DMS153 treated with DMSO at 0.1 percent for 48 hours (cell line): ENCODE measurements around the gene TRAP1.

ENCODE experiments used
- DNase-seq: peaks from one replicate; lab custom pipeline; 2025; ENCODE audit not compliant: unreplicated experiment; lab: John Stamatoyannopoulos, UW

The TRAP1 gene

DNA sequence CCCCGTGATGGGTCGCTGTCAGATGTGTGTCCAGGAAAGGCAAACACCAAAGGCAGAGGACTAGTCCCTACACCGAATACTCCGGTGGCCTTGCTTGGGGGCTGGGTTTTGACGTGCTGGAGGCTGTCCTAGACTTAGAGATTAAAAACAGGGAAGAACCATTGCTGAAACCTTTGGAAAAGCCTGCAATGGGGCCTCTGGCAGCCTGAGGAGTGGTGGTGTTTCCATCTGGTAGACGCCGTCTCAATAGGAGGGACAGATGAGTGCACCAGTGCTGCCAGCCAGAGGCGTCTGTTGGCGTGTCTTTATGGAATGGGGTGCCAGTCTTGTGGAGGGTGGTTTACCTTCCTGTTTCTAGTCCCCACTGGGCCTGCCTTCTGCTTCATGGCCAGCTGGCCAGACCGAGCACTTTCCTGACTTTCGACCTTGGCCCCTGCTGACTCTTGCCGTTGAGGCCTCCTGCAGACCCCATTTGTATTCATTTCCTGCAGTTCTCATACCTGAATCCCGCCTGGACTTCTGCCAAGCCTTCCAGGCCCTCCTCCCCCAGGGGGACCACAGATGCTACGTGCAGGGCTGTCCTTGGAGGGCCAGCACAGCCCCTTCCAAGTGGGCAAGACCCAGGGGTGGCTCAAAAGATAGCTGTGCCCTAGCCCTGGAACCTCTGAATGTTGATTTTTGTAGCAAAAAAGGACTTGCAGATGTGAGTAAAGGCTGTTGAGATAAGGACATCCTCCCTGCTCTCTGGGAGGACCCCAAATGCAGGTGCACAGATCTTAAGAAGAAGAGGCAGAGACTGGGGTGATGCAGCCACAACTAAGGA, 64.7 kb downstream of the TRAP1 start:
- no peak for DNase-seq

DNA sequence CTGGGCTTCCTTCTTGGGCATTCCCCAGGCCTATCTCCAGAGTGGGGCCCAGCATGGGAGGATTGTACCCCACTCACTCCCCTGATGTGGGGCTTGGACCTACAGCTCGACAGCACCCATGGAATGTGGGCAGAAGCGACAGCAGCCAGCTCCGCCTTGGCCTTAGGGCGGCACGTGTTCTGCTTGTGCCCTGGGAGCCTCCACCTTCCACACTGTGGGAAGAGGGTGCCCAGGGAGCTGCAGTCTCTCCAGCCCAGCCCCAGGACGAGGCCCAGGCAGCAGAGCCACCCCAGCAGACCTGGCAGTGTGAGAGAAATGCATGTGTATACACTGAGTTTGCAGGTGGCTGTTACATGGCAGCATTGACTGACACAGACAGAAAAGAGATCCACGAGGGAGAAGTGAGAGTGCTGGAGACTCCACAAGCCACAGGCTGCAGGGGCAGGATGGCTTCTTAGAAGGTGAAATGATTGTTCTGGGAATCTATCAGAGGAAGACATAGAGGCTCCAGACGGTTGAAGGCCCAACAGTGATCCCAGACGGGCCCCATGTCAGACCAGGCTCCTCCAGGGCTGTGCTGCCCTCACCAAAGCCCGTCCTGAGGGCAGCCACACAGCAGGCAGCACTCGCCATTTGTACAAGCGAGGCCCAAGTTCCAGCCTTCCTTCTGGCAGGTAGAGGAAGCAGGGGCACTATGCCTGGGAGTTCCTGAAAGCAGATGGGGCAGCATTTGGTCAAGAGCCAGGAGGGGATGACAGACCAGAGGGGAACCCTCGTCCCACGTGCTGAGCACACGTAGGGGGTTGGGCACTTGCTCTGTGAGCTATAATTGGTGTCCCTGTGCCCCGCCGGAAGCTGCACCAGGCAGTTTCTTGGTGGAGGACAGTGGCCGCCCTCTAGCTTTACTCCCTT, 65.6 kb downstream of the TRAP1 start:
- no peak for DNase-seq

DNA sequence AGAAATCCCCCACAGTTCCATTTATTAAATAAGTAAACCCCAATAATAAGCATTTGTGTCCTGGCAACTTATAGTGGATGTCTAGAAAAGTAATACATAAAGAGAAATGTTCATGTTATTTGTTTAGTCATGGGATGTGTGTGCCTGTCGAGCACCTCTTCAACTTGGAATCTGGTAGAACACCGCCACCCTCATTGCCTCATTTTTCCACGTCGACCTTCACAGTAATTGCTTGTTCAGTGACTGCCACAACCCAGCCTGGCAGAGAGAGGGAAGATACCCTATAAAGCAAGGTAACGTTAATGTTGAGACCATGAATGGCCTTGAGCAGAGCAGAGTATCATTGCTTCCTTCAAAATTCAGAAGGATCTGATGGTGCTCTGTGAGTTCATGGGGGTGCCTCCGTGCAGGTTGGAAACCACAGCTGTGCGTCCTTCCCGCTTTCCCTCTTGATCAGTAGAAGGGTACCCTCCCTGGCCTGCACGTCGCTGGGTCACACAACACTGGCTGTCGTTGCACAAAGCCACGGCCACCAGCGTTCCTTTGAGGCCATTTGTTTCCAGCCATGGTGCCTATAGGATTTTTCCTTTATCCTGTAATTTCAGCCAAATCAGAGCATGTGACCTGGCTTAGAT, 66.6 kb downstream of the TRAP1 start:
- no peak for DNase-seq

DNA sequence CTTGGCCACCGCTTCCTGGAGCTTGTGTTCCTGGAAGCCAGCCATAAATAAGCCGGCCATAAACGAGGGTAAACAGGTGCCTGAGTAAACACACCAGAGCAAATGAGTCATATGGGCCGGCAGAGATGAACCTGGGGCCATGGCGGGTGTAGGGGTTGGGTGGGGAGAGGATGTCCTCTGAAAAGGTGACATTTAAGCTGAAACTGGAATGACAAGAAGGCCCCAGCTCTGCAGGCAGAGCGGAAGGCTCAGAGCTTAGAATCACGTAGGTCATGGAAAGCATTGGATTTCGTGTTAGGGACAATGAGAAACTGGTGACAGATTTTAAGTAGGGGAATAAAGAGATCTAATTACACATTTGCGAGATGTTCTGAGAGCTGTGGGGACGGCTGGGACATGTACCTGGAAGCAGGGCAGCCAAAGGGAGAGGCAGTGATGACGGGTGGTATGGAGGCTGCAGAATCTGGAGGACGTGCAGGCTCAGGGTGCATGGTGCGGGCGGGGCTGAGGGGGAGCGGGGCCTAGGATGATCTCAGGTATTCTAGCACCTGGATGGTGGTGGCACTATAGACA, 70.9 kb downstream of the TRAP1 start:
- peak; percentile 78 for DNase-seq

DNA sequence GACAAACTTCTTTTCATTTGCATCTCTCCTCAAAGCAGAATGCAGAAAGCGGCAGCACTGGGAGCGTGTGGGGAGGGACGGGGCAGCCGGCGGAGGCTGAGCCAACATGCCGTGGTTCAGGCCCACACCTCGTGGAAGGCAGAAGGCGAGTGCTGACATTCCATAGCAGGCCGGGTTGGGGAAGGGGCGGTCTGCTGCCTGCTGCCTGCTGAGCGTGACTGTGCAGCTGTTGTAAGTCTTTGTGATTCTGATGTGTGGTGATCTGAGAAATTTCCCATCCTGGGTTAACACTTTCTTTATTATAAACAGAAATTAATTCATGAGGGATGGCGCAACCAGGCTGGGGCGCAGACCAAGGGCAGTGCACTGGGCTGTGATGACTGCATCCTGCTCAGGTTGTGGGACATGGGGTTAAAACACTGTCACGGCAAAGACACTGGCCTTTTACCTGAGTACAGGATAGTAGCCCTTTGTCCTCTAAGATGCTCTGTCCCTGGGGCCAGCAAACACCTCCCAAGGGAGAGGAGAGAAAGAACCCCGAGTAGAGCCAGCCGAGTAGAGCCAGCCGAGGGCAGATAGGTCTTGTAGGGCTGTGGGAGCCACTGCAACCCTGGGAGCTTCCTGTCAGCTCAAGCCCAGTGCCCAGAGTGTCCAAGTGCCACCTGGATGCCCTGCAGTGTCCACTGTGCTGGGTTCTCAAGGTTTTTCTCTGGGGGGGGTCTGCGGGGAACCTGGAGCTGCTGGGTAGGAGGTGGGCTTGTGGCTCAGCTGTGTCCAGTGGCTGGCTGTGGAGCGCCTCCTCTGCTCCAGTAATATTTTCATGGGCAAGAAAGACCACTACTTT, 71.6 kb downstream of the TRAP1 start:
- peak; percentile 39 for DNase-seq

DNA sequence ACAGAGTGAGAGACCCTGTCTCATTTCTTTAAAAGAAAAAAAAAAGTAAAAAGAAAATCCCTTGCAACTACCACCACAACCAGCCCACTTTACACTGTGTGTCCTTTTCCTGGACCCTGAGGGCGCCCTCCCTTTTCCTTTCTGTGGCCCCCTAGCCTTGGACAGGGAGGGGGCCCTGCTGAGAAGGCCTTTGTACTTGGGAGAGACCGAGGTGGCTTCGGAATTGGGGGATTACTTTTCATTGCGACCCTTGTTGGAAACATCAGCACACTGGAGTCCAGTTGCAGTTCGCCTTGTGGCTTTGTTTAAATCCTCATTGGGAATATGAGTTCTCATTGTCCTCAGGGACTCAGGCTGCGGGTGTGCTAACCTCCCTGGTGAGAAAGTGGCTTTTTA, 72.2 kb downstream of the TRAP1 start:
- DNase-seq = no peak

DNA sequence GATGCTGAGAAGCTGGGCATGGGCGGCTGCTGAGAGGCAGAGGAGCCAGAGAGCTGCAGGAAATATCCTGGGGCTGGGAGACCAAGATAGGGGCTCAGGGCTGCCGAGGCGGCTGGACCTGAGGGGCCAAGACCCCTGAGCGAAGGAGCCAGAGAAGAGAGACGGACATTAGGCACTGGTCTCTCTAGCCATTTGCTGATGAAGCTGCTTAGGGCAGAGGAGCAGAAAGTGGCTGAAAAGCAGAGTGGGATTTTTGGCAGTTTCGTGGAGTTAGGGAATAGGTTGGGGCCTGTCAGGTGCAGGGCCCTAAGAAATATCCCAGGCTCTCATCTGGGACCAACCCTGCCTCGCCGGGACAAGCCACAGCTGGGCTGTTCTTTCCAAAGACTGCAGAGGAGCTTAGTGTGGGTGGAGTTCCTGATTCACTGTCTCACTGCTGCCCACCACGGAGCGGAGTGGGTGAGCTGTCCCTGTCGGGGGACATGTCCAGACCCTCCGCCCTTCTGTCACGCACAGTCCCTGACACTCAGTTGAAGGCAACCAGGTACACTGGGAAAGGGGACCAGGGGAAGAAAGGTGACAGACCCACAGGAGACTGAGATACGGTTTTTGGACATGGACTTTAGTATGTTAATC, 74.1 kb downstream of the TRAP1 start:
- DNase-seq = no peak

DNA sequence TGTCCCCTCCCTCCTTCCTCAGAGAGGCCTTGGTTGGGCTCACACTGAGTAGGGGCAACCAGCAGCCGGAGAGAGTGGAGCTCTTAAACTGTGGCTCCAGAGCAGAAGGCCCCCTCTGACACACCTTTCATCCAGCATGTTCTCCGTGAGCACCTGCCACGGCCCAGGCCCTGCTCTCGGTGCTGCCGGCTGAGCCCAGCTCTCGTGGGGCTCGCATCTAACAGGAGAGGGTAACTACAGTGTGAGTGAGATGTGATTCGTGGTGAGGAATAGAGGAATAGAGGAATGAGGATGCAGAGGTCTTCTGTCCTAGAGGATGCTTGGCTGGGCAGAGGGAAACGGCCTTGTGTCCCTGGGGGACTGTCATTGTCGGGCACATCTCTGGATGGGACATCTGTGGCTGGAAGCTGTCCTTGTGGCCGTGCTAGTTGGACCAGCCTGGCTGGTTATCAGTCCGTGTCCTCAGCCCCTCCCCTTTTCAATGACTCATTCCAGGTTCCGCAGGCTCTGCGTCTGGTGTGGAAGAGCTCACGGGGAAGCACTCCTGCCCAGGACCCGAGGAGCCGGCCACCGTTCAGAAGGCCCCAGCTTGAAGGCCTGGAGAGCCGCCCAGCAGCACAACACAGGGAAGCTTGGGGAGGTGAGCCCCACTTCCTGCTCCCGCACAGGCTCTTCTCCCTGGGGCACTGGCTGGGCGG, 74.8 kb downstream of the TRAP1 start:
- peak; percentile 2 for DNase-seq

DNA sequence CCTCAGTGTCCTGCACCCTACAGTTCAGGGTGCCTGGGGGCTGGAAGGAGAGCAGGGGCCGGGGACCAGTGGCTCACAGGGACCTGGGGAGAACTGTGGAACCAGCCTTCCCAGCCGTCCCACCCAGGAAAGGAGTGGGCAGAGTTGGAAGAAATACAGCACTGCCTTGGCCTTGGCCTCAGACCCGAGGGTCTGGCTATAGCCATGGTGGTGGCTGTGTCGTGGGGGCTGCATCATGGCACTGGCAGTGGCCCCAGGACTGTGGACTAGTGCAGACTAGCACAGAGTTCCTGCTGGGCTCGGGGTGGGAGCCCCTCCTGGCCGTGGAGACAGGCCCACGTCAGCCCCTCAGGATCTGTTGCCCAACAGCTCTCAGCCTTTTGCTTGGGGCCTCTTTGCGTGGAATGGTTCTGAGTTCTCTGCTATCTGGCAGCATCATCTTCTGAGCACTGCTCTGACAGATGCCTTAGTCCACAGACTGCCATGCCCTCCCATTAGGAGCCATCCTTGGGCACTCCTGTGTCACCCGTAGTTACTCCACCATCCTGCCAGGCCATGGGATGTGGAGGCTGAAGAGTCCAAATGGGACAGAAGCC, 75.4 kb downstream of the TRAP1 start:
- no peak for DNase-seq

DNA sequence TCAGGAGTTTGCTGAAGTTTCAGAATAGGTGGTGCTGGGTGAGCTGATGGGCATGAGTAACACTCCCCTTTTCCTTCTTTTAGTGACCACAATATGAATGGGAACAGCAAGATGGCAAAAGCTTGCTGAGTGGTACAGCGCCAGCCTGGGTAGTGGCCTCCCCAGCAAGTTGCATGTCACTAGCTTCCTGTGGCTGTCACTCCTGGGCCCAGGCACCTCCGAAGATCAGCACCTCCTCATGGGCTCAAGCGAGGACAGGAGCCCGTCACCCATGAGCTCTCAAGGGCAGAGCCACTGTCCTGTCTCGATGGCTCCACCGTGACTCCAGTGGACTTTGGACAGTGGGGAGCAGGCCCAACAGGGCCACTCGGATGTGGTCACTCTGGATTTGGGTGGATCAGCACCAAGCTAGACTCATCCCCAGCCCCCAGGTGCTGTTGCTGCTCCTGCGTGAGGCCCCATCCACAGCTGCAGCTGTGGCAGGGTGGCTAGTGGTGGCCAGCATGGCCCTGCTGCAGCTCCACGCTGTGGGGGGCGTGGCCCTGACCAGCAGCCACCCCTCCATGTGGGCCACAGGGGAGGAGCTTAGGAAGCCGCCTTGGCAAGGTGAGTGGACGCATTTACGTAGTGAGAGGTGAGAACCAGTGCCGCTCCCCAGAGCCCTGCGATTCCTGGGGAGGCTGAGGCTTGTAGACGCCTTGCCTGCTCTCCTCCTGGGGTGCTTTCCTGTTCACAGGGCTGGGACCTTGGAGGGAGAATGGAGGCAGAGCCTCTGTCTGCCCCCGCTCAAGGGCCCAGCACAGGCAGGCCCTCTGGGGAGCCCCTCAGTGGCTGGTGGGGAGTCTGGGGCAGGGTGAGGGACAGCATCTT, 76.5 kb downstream of the TRAP1 start:
- DNase-seq = no peak

DNA sequence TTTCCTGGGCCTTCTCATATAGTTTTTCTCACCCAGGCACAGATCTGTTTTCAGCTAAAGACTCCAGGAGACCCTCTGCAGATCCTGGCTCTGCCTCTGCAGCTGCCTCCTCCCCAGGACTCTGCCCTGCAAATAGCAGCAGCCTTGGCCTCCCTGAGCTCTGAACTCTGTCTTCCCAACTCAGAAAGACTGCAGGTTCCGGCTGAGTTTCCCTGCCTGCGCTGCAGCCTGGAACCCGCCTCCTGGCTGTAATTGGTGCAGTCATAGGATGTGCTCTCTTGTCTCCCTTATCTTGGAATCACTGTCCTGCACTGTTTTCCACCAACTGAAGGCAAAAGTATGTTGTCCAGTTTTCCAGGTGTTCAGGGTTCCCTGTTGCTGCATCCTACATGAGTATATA, 77.1 kb downstream of the TRAP1 start:
- no peak for DNase-seq

DNA sequence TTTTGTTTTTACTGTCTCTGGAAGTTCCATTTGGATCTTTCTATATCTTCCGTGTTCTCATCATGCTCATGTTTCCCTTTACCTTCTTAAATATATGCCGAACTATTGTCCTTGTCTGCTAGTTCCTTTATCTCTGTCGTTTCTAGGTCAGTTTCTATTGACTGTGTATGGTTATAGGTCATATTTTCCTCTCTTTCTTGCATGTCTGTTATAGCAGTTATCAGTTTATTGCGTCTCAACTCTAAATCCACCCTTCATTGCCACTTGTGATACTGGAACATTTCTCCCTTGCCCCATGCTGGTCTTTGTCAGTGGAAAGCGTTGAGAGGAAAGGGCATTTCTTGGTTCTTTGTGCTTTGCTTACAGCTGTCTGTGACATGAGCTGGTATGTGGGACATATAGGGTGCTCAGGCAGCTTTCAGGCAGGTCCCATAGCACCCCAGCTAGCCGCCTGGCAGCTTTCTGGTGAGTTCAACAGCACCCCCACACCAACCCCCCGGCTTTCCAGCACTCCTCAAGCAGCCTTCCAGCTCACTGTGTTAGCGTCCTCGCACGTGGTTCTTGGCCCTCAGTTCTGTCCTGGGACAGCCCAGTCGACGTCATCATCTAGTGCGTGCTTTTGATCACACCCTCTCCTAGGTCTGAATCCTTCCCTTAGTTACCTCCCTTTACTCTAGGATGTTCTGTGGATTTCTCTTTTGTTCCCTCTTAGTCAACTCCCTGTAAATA, 78.2 kb downstream of the TRAP1 start:
- DNase-seq = no peak

DNA sequence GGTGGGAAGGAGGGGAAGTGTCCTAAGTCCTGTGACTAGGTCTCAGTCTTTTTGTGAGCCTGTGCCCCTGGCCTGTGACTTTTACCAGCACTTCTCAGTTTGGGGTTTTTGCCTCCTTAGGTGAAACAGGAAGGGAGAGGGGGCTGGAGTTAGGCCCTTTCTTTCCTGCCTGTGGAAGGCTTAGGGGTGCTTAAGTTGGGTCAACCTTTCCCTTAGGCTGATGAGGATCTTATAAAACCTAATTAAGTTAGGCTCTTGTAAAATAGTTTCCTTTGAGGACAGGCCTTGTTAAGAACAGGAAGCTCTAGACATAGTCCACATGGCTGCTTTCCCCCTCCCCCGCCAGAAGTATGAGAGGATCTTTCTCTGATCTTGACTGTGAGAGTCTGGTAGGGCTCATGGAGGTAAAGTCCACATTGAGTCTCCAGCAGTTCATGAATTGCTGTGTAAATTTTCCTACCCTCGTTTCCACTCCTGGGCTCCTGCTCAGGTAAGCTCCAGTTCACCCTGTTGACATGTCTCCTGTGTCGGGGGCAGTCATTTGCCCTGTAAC, 79.9 kb downstream of the TRAP1 start:
- no peak for DNase-seq

DNA sequence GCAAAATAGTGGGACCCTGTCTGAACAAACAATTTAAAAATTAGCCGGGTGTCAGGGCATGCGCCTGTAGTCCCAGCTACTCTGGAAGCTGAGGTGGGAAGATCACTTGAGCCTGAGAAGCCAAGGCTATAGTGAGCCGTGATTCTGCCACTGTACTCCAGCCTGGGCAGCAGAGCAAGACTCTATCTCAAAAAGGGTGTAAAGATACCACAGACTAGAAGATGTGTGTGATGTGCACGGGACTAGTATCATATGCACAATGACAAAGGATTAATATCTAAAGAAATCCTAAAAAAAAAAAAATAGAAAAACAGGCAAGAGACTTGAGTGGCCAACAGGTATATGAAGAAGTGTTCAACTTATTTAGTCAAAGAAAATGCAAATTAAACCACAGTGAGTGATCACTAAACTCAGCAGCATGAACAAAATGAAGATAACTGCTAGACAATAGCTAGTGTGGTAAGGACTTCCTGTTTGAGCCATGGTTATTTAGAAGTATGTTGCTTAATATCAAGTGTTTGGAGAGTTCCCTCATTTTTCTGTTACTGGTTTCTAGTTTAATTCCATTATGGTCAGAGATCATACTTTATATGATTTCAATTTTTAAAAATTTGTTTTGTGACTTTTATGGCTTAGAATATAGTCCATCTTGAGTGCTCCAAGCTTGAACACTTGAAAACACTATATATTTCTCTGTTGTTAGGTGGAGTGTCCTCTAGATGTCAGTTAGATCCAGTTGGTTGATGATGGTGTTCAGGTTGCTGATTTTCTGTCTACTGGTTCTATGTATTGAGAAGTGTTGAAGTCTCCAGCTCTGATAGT, 91.2 kb downstream of the TRAP1 start:
- DNase-seq = peak; percentile 12

DNA sequence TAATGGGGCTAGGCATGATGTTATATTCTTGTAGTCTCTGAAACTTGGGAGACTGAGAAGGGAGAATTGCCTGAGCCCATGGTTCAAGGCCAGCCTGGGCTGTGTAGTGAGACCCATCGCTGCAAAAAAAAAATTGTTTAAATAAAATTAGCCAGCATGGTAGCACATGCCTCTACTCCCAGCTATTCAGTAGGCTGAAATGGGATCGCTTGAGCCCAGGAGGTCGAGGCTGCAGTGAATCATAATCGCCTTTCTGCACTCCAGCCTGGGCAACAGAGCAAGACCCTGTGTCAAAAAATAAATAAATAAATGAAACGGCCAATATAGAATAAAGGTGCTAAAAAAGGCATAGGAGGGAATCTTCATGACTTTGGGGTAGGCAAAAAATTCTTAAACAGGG, 92.0 kb downstream of the TRAP1 start:
- no peak for DNase-seq

DNA sequence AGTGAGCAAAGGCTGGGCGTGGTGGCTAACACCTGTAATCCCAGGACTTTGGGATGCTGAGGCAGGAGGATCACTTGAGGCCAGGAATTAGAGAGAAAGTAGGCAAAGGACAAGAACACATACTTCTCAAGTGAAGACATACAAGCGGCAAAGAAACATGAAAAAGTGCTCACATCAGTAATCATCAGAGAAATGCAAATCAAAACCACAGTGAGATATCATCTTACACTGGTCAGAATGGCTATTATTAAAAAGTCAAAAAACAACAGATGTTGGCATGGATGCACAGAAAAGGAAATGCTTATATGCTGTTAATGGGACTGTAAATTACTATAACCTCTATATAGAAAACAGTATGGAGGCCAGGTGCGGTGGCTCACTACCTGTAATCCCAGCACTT, 93.7 kb downstream of the TRAP1 start:
- no peak for DNase-seq
